ENCODE results near the gene DNAAF2. TPM values are rescaled to one million over a fixed set of nuclear protein-coding genes. Genes with fewer than 3 reads are reported as not detected.

The DNAAF2 gene
- total and polyA plus RNA-seq, 2 of the 13 experiments (the other 11 are each of a cell fraction or from before 2014, with no cell fraction given) = 6.1 to 13.6 TPM

DNA sequence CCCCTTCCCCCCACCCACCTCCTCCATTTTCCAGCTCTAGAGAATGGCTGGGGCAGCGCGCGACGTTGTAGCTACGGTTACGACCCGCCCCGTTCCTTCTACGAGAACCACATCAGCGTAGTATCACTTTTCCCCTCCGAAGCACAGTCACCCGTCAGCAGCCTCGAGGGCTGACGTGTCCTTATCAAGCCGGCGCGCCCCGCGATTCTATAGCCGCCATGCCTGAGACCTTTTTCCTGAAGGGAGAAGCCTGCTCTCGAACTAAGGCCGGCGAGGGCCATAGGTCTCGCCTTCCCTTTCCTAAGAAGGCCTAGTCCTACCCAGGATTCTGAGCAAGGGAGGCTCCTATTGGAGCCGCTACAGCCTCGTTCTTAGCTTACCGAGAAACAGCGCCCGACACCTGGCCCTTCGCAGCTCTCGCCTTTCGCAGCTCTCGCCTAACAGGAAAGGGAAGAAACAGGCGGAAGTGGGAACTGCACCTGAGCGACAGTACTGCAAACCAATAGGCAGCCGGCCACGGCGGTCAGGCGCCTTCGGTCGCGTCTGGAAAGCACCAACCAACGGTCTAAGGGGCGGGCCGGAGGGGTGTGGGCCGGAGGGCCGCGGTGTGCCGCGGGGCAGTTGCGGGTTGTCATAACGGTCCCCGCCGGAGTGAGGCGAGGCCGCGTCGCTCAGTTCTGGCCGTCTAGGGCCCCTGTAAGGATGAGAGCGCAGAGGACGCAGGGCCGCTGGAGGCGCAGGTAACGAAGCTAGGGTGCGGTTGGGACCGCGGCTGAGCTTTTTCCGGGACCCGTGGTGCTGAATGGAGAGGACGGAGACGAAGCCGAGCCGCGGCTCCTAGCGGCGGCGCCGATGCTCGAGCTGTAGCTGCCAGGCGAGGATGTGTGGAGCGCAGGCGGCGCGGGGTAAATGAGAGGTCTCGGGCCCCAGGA, 14.6 kb downstream of the DNAAF2 start, which contains the start of the genes MGAT2 and RPL36AL (continued):
- TF ChIP-seq, protein P1, sequence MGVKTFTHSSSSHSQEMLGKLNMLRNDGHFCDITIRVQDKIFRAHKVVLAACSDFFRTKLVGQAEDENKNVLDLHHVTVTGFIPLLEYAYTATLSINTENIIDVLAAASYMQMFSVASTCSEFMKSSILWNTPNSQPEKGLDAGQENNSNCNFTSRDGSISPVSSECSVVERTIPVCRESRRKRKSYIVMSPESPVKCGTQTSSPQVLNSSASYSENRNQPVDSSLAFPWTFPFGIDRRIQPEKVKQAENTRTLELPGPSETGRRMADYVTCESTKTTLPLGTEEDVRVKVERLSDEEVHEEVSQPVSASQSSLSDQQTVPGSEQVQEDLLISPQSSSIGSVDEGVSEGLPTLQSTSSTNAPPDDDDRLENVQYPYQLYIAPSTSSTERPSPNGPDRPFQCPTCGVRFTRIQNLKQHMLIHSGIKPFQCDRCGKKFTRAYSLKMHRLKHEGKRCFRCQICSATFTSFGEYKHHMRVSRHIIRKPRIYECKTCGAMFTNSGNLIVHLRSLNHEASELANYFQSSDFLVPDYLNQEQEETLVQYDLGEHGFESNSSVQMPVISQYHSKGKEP (CRISPR knock-in tag; IDR thresholded peaks at IDR 0.05) = no peak
- TF ChIP-seq ZNF331 (CRISPR knock-in tag; IDR thresholded peaks at IDR 0.05) (peak; percentile 64; the same call in 1 of the 2 replicates), MYPOP (CRISPR knock-in tag; IDR thresholded peaks at IDR 0.05) (peak; percentile 73; the same call in 1 of the 2 replicates), HBP1 (CRISPR knock-in tag; IDR thresholded peaks at IDR 0.05; ENCODE audit: low read depth) (peak; percentile 85), CENPBD1 (CRISPR knock-in tag; IDR thresholded peaks at IDR 0.05; ENCODE audit: borderline replicate concordance, low read depth) (no peak), ZMYM3 (CRISPR knock-in tag; IDR thresholded peaks at IDR 0.05) (no peak), CTCF (CRISPR knock-in tag; IDR thresholded peaks at IDR 0.05) (peak; percentile 46), ZNF569 (CRISPR knock-in tag; IDR thresholded peaks at IDR 0.05; ENCODE audit: borderline replicate concordance) (no peak), NCOA1 (CRISPR knock-in tag; IDR thresholded peaks at IDR 0.05) (no peak), ZNF24 (IDR thresholded peaks at IDR 0.05) (no peak), NKX3-1 (CRISPR knock-in tag; IDR thresholded peaks at IDR 0.05) (0 out of 2 replicates have a peak, but pooled peaks have one; percentile 33), ZBTB46 (CRISPR knock-in tag; IDR thresholded peaks at IDR 0.05; ENCODE audit: borderline replicate concordance) (no peak), PHB2 (IDR thresholded peaks at IDR 0.05; ENCODE audit: partially characterized antibody) (no peak), ZNF432 (CRISPR knock-in tag; IDR thresholded peaks at IDR 0.05; ENCODE audit: borderline replicate concordance) (no peak), ZNF713 (CRISPR knock-in tag; IDR thresholded peaks at IDR 0.05) (no peak), SNAPC2 (CRISPR knock-in tag; IDR thresholded peaks at IDR 0.05) (peak; percentile 93)
- TF ChIP-seq, protein P2, sequence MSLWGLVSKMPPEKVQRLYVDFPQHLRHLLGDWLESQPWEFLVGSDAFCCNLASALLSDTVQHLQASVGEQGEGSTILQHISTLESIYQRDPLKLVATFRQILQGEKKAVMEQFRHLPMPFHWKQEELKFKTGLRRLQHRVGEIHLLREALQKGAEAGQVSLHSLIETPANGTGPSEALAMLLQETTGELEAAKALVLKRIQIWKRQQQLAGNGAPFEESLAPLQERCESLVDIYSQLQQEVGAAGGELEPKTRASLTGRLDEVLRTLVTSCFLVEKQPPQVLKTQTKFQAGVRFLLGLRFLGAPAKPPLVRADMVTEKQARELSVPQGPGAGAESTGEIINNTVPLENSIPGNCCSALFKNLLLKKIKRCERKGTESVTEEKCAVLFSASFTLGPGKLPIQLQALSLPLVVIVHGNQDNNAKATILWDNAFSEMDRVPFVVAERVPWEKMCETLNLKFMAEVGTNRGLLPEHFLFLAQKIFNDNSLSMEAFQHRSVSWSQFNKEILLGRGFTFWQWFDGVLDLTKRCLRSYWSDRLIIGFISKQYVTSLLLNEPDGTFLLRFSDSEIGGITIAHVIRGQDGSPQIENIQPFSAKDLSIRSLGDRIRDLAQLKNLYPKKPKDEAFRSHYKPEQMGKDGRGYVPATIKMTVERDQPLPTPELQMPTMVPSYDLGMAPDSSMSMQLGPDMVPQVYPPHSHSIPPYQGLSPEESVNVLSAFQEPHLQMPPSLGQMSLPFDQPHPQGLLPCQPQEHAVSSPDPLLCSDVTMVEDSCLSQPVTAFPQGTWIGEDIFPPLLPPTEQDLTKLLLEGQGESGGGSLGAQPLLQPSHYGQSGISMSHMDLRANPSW (CRISPR knock-in tag; IDR thresholded peaks at IDR 0.05; ENCODE audit: borderline replicate concordance) = no peak
